CD4-positive, alpha-beta T cell treated with Interleukin-17A for 1 hour (primary cell): ENCODE measurements around the gene ARHGEF40.

ENCODE experiments used
- DNase-seq: peaks from one replicate; pipeline ENCODE4 v3.0.0-alpha.2; 2020

Gene ARHGEF40

GRCh38 chr14:21070083-21070609, at the start of gene ARHGEF40:
Gene ARHGEF40 (plus strand): TSS chr14:21070304. CDS start chr14:21070397, 93 bp downstream.
- peak; percentile 52 for DNase-seq

DNA sequence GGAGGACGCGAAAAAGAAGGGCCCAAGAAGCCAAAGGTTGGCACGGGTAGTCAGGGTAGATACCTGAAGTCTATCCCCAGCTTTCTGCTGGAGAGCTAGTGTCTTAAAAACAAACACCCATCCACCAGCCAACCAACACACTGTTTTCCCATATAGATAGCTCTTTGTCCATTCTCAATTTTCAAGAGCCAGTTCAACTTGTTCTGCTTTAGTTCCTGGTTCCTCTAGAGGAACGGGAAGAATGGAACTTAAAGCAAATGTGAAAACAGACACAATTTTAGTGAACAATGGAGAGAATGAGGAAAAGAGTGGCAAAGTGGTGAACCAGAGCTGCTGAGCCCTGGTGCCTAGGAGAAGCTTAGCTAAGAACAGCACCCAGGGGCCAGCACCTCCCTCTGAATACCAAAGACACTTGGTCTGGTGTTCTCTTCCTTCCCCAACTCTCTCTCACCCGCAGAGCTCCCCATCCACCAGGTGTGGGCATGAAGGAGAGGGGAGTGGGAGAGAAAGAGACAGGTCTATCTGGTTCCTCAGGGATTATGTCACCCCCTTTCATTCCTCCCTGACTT, 49.0 kb upstream of the ARHGEF40 start:
- no peak for DNase-seq

GRCh38 chr14:21022686-21023085, 47.4 kb upstream of the ARHGEF40 start:
- DNase-seq = no peak

DNA sequence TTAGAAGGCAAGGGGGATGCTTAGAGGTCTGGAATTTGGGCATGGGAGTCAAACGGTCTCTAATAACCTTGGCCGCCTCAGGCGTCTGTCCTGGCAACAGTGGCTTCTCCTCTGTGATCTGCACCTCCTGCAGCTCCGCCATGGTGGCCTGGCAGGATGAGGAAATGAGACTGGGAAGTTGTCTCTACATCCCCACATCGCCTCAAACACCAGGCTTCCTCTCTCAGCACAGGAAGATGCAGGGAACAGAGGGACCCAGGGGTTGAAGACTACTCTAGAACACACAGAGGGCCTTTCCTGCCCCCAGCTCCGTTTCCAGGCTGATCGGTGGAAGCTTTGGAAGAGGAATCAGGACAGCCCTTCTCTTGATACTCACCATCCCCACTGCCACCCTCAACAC, 46.9 kb upstream of the ARHGEF40 start:
- DNase-seq = no peak

- DNase-seq = peak; percentile 21
Measured at GRCh38 chr14:21023817-21024584, 46.1 kb upstream of the ARHGEF40 start.

- peak; percentile 84 for DNase-seq
Measured at GRCh38 chr14:21024585-21025370, 45.3 kb upstream of the ARHGEF40 start, which contains the start of gene NDRG2. Gene NDRG2 (minus strand): TSS chr14:21025061. CDS start chr14:21023315, 1,746 bp downstream.

DNA sequence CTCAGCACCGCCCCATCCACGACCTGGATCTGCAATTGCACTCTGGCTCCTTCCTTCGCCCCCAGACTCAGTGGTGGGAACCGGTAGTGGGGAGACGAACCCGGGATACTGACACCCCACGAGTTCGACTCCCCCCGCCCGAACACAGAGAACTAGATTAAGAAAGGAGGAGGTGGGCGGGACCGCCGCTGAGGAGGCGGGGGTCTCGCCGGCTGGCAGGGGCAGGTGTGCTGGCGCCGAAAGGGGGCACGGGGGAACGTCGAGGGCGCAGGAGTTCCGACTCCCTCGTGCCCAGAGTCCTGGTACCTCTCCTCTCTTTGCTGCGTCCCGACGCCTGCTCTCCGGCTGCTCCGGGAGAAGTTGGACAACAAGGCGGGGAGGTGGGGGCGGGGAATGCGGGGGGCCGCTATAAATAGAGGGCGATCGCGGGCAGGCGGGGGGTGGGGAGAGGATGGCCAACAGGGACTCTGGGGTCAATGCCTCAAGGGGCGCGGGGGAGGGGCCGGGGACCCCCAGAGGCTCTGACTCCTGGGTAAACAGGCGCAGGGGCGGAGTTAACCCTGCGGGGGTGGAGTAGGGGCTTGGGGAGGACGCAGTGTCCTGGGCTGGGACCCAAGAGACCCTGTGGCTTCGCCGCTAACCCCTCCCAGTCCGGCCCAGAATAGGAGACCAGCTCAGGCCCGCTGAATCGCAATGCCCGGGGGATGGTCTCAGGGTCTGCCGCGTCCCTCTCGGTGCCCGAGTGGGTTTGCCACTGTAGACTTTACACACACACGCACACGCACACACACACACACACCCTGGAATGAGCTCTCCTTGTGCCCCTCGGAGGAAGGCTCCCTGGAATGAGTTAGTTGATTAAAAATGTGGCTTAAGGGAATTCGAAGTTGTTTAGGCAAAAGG, 44.5 kb upstream of the ARHGEF40 start:
- DNase-seq = no peak

GRCh38 chr14:21026274-21026987, 43.7 kb upstream of the ARHGEF40 start:
- DNase-seq = no peak

DNA sequence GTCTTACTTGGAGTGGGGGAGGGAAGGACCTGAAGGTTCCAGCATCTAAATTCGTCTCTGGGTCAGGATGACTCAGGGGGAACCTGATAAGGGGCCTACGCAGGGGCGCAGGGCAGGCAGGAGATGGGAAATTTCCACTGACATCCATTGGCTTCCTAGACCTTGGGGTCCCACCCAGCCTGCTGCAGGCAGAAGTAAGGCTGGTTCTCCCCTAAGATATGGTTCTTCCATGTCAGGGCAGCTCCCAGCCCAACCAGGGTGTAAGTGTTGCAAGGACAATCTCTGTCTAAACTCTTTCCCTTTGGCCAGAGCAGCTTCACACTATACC, 43.2 kb upstream of the ARHGEF40 start:
- DNase-seq = no peak

GRCh38 chr14:21029917-21030316, 40.2 kb upstream of the ARHGEF40 start, which contains the start of gene TPPP2:
Gene TPPP2 (plus strand): TSS chr14:21030217. CDS start chr14:21030582, 365 bp downstream.
- DNase-seq = no peak

- DNase-seq = no peak
Measured at GRCh38 chr14:21030531-21030930, 39.6 kb upstream of the ARHGEF40 start.

- DNase-seq = no peak
Measured at GRCh38 chr14:21032326-21033132, 37.6 kb upstream of the ARHGEF40 start.

DNA sequence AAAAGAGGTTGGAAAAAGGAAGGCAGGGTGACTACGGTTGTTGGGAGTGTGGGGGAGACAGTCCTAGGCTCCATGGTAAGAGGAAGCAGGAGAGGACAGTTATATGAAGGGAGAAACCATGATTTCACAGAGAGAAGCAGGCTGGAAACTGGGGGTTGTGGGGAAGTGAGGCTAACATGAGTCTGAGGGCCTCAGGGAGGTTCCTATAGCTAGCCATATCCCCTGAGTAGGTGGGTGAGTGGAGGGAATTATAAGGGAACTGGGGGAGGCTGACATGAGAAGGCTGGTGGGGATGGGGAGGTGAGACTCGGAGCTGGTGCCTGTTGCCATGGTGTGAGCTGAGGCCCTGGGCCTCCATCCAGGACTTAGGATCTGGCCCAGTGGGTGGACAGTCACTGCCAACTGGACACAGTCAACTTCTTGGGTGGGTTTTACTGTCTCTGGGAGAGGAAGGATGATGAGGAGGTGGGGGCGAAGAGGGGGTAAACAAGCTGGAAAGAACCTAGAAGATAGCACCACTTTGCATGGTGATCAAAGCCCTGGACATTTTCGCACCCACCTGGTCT, 36.9 kb upstream of the ARHGEF40 start:
- DNase-seq = no peak

DNA sequence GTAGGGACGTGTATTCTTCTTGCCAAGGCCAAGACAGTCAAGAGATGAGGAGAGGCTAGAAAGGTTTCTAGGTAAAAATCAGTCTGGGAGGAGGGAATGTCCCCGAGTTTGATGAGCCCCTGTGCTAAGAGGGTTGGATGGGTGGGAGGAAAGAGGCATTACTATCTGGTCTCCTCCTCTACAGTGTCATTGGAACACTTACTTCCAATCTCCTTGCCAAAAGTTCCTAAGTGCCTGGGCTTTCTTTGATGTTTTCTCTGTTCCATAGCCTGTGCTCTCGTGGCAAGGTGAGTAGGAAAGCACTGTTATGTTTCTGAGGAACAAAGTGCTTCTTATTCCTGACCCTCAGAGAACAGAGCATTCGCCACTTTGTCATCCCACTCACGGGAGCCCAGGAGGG, 35.4 kb upstream of the ARHGEF40 start, which contains the start of gene RNASE13:
Gene RNASE13 (minus strand): TSS at position 101 of the 400 bp plus-strand sequence. CDS start 519 bp downstream, outside the sequence.
- DNase-seq = no peak

DNA sequence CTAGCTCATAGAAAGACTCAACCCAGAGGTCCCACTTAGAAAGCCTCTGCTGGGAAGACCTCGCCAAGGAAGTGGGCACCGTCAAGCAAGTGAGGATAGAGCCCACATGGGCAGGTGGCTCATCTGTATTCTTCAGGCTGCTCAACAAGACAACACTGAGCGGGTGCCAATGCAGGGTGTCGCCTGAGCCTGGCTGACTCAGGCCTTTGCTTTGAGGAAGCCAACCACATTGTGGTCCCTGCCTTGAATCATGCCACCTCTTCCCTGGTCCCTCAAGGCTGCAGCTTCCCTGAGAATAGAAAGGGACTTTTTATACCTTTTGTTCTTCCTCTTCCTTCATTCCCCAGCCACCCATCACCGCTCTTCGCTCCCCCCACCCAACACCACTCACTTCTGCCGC, 33.4 kb upstream of the ARHGEF40 start:
- DNase-seq = no peak

- no peak for DNase-seq
Measured at GRCh38 chr14:21037156-21037555, 32.9 kb upstream of the ARHGEF40 start.

DNA sequence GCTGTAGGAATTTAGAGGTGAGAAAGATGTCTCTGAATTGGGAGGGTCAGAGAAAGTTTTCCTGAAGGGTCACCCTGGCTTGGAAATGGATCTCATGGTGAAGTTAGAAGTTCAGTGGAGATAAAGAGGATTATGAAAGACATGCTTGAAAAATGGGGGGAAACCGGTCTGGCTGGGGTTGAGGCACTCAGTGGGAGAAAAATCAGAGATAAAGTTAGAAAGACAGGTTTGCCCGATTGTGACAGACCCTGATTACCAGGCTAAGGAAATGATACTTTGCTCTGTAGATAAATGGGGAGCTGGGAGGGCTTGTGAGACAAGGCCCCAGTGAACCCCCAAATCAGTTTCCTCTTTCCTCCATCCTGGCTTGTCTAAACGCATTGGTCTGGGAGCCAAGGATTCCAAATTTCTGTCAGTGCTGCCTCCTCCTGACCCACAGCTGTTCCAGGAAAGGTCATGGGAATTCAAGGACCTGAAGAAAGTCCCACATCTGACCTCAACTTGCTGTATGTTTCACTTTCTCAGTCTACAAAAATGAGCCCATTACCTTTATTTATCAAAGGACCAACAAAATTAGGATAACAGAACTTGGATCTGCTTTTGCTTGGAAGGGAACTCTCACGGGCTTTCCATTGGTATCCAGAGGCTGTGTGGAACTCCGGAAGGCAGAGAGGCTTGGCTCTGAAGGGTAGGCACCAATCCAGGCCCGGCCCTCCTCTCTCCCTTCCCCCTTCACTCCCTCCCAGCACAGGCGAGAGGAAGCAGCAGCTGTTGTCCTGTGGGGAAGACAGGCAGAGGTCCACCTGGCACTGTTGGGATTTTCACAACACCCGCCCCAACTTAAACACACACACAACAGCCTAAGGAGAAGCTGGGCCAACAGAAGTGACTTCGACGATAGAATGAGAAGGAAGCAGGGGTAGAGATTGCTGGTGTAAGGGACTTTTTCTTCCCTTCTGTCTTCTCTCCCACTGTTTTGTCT, 31.4 kb upstream of the ARHGEF40 start:
- DNase-seq = no peak

DNA sequence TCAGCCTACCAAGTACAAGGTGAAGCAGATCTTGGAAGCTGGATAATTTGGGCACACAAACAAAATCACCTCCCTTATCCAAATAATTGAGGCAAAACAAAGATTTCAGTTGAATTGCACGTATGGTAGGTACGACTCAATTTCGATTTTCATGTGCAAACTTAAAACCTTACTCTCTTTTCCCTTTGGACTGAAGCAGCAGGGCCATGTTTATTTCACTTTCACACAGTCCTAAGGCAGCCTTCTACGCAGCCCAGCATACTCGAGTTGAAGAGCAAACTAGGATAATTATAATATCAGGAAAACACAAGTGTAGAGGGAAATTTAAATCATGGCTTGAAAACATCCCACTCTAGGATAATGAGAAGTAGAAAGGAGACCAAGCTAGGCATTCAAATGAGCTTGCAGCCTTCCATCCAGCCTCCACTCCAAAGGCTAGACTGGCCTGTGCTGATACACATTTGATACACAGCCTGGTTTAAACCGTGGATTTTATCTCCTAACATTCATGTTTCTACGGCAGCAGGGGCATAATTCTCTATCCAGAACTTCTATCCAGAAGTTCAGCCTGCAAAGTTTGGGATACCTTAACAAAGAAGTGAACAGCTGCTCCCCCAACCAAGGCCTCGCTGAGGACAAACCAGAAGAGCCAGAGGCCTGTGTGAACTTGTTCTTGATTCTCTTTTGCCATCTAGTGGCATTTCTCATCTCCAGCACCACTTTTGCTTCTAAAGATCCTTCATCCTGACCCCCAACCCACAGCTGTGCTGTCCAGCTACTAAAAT, 30.3 kb upstream of the ARHGEF40 start:
- DNase-seq = peak; percentile 60
